GM12864 (cell line): ENCODE results near the gene NKX6-2.
"Not testable (repeated sequence)": the region's sequence is repeated elsewhere in the genome, so short reads cannot be mapped to it uniquely, and the experiment has no call there.

Experiments
- DNase-seq: peaks from one replicate; pipeline ENCODE4 v3.0.0-alpha.2; 2011; ENCODE audit warnings: low read depth
- H3K4me3 ChIP-seq: 2 replicates; pipeline ENCODE4 v1.5.1; 2011; ENCODE audit warnings: mild to moderate bottlenecking, low read depth, low read length, control low read depth
- CTCF ChIP-seq: IDR thresholded peaks from 2 replicates; pipeline ENCODE4 v1.5.1; 2011; ENCODE audit warnings: low read depth, mild to moderate bottlenecking, moderate library complexity, low read length, control low read depth, inconsistent platforms; ENCODE audit errors: missing control alignments

The NKX6-2 gene

GRCh38 chr10:132746386-132746785 is 39.6 kb downstream of the NKX6-2 start:
- TF ChIP-seq CTCF = no peak
- no peak overlapping the region for H3K4me3 ChIP-seq

GRCh38 chr10:132745971-132746370 is 40.0 kb downstream of the NKX6-2 start:
- no peak for TF ChIP-seq CTCF
- DNase-seq = no peak
- no peak overlapping the region for H3K4me3 ChIP-seq

More at GRCh38 chr10:132746386-132746785, 39.6 kb downstream of the NKX6-2 start:
- no peak for DNase-seq

- DNase-seq = no peak
- no peak for TF ChIP-seq CTCF
- H3K4me3 ChIP-seq = no peak overlapping the region
Measured at GRCh38 chr10:132745511-132745910, 40.4 kb downstream of the NKX6-2 start.

- no peak overlapping the region for H3K4me3 ChIP-seq
- no peak for DNase-seq
- TF ChIP-seq CTCF = no peak
Measured at GRCh38 chr10:132744839-132745238, 41.1 kb downstream of the NKX6-2 start.

GRCh38 chr10:132743925-132744490 is 41.9 kb downstream of the NKX6-2 start:
- H3K4me3 ChIP-seq = no peak overlapping the region
- TF ChIP-seq CTCF = no peak
- DNase-seq = no peak

GRCh38 chr10:132743196-132743924 is 42.6 kb downstream of the NKX6-2 start:
- H3K4me3 ChIP-seq, DNase-seq: not testable (repeated sequence)

GRCh38 chr10:132742837-132743194 is 43.1 kb downstream of the NKX6-2 start:
- no peak overlapping the region for H3K4me3 ChIP-seq
- DNase-seq = no peak
- TF ChIP-seq CTCF = no peak
